Measurements from ENCODE around the gene PDP2. TPM values are rescaled to one million over a fixed set of nuclear protein-coding genes. Genes with fewer than 3 reads are reported as not detected.
"Not testable (repeated sequence)": the region's sequence is repeated elsewhere in the genome, so short reads cannot be mapped to it uniquely, and the experiment has no call there.

Gene PDP2
- total RNA-seq, 1 experiment from 2014 or later = 27.2 TPM

- intact Hi-C loops (cut with micrococcal nuclease; ENCODE audit: unreplicated experiment) = no loop called here
Measured at GRCh38 chr16:66863707-66864106, 16.6 kb upstream of the PDP2 start.

GRCh38 chr16:66869424-66869823 lies 10.9 kb upstream of the PDP2 start:
- CTCF ChIA-PET = interaction anchor here (0.6 to 3.2 kb wide), 3 partner anchors 12 to 39 kb away, joined by 5 to 61 read pairs (median 16); partner anchors contain the start of genes NAE1 and PDP2
- Mint-ChIP-seq H3K36me3 (ENCODE audit: insufficient read depth, unreplicated experiment) (peaks cover 10% of the 10 kb centered on the region), H3K4me3 (ENCODE audit: low read depth, unreplicated experiment) (no peak overlapping the region), H3K9me3 (ENCODE audit: low read depth, unreplicated experiment) (no peaks in the 10 kb centered on the region), H3K27ac (ENCODE audit: unreplicated experiment) (no peak overlapping the region), H3K27me3 (ENCODE audit: unreplicated experiment) (no peaks in the 10 kb centered on the region), H3K4me1 (ENCODE audit: low read depth, unreplicated experiment) (peaks cover 20% of the 10 kb centered on the region)
- DNase-seq = no peak
- intact Hi-C loops (cut with micrococcal nuclease; ENCODE audit: unreplicated experiment) = loop anchor here (2.0 to 5.0 kb wide), 3 partner anchors 39 to 462 kb away; partner anchors contain the start of gene NAE1
- BruUV-seq (replicated peaks) = no TSS peak
- TF ChIP-seq CTCF (IDR thresholded peaks at IDR 0.05; ENCODE audit: unreplicated experiment) = no peak

More at GRCh38 chr16:66863707-66864106, 16.6 kb upstream of the PDP2 start:
- Mint-ChIP-seq H3K27ac (ENCODE audit: unreplicated experiment) (no peak overlapping the region), H3K9me3 (ENCODE audit: low read depth, unreplicated experiment) (no peaks in the 10 kb centered on the region), H3K27me3 (ENCODE audit: unreplicated experiment) (no peaks in the 10 kb centered on the region), H3K36me3 (ENCODE audit: insufficient read depth, unreplicated experiment) (no peaks in the 10 kb centered on the region), H3K4me1 (ENCODE audit: low read depth, unreplicated experiment) (no peaks in the 10 kb centered on the region), H3K4me3 (ENCODE audit: low read depth, unreplicated experiment) (no peak overlapping the region)
- no peak for DNase-seq
- no peak for TF ChIP-seq CTCF (IDR thresholded peaks at IDR 0.05; ENCODE audit: unreplicated experiment)
- CTCF ChIA-PET = interaction anchor here (0.6 to 1.3 kb wide), 3 partner anchors 9 to 30 kb away, joined by 3 to 4 read pairs (median 4); partner anchors contain the start of gene PDP2
- no TSS peak for BruUV-seq (replicated peaks)

GRCh38 chr16:66871363-66871762 lies 9.0 kb upstream of the PDP2 start:
- not testable (repeated sequence) for H3K27me3 Mint-ChIP-seq (ENCODE audit: unreplicated experiment); H3K36me3 Mint-ChIP-seq (ENCODE audit: insufficient read depth, unreplicated experiment); H3K4me3 Mint-ChIP-seq (ENCODE audit: low read depth, unreplicated experiment); H3K9me3 Mint-ChIP-seq (ENCODE audit: low read depth, unreplicated experiment); BruUV-seq (replicated peaks); DNase-seq; H3K27ac Mint-ChIP-seq (ENCODE audit: unreplicated experiment)
- peaks cover 23% of the 10 kb centered on the region for H3K4me1 Mint-ChIP-seq (ENCODE audit: low read depth, unreplicated experiment)
- CTCF ChIA-PET = interaction anchor here (1.3 kb wide), 1 partner anchor 41 kb away, joined by 4 read pairs; the partner anchor contains the start of gene NAE1
- intact Hi-C loops (cut with micrococcal nuclease; ENCODE audit: unreplicated experiment) = loop anchor here (5.0 kb wide), 1 partner anchor 264 kb away; no protein-coding TSS in a partner anchor

- peaks cover 10% of the 10 kb centered on the region for H3K36me3 Mint-ChIP-seq (ENCODE audit: insufficient read depth, unreplicated experiment)
- no peak for DNase-seq
- H3K4me3 Mint-ChIP-seq (ENCODE audit: low read depth, unreplicated experiment) = no peak overlapping the region
- no TSS peak for BruUV-seq (replicated peaks)
- H3K4me1 Mint-ChIP-seq (ENCODE audit: low read depth, unreplicated experiment) = peaks cover 23% of the 10 kb centered on the region
- no peaks in the 10 kb centered on the region for H3K27me3 Mint-ChIP-seq (ENCODE audit: unreplicated experiment)
- no peak overlapping the region for H3K27ac Mint-ChIP-seq (ENCODE audit: unreplicated experiment)
- intact Hi-C loops (cut with micrococcal nuclease; ENCODE audit: unreplicated experiment) = loop anchor here (5.0 kb wide), 1 partner anchor 265 kb away; no protein-coding TSS in a partner anchor
- TF ChIP-seq CTCF (IDR thresholded peaks at IDR 0.05; ENCODE audit: unreplicated experiment) = no peak
- H3K9me3 Mint-ChIP-seq (ENCODE audit: low read depth, unreplicated experiment) = no peaks in the 10 kb centered on the region
- CTCF ChIA-PET = interaction anchor here (1.7 kb wide), 2 partner anchors 21 to 264 kb away, joined by 4 to 10 read pairs; no protein-coding TSS in a partner anchor
Measured at GRCh38 chr16:66871840-66872239, 8.5 kb upstream of the PDP2 start.

GRCh38 chr16:66872559-66872942 lies 7.8 kb upstream of the PDP2 start:
- H3K4me1 Mint-ChIP-seq (ENCODE audit: low read depth, unreplicated experiment) = peaks cover 23% of the 10 kb centered on the region
- CTCF ChIA-PET = interaction anchor here (0.7 to 2.7 kb wide), 22 partner anchors 9 to 466 kb away, joined by 3 to 28 read pairs (median 4); partner anchors contain the start of genes CA7, DYNC1LI2 and NAE1
- H3K36me3 Mint-ChIP-seq (ENCODE audit: insufficient read depth, unreplicated experiment) = peaks cover 10% of the 10 kb centered on the region
- no peak for TF ChIP-seq CTCF (IDR thresholded peaks at IDR 0.05; ENCODE audit: unreplicated experiment)
- intact Hi-C loops (cut with micrococcal nuclease; ENCODE audit: unreplicated experiment) = loop anchor here (5.0 kb wide), 1 partner anchor 265 kb away; no protein-coding TSS in a partner anchor
- DNase-seq = no peak
- peak overlapping the region; percentile 56 for H3K27ac Mint-ChIP-seq (ENCODE audit: unreplicated experiment)
- H3K9me3 Mint-ChIP-seq (ENCODE audit: low read depth, unreplicated experiment) = no peaks in the 10 kb centered on the region
- no TSS peak for BruUV-seq (replicated peaks)
- no peaks in the 10 kb centered on the region for H3K27me3 Mint-ChIP-seq (ENCODE audit: unreplicated experiment)
- peak overlapping the region; percentile 75 for H3K4me3 Mint-ChIP-seq (ENCODE audit: low read depth, unreplicated experiment)

Data from Calu3 (cell line).